ENCODE data around the gene B3GAT1.

DNA sequence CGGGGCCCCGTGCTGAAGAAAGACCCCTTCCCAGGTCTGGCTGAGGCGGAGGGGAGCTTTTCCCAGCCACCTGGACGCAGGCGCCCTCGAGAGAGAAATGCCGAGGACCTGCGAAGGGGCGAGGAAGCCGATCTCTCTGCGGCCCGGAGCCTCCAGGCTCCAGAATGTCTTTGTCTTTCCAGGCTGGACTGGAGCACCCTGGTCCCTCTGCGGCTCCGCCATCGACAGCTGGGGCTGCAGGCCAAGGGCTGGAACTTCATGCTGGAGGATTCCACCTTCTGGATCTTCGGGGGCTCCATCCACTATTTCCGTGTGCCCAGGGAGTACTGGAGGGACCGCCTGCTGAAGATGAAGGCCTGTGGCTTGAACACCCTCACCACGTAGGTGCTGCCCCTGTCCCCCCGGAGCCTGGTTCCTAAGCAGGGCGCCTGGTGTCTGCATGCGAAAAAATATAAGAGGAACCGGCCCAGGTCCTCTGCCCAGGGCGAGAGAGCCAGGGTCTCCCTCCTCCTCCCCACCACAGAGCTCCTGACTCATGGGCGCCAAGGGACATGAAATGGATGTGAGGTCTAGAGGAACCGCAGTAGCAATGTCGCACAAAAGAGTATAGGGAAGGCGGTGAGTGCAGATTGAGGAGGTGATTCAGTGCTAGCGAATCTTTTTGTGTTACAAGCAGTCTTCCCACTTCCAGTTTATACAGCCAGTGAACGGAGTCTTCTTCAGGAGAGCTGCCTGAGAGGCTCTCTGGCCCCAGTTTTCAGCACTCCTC is 69.3 kb downstream of the B3GAT1 start:
- no peak for TF ChIP-seq TAF1 (IDR thresholded peaks at IDR 0.05; ENCODE audit: low read depth, low read length)
- no peak for TF ChIP-seq POLR2AphosphoS5 (IDR thresholded peaks at IDR 0.05; ENCODE audit: low read depth, low read length)
- no peak for TF ChIP-seq POLR2A (IDR thresholded peaks at IDR 0.05; ENCODE audit: low read depth, low read length)
